Cerebellar cortex (tissue), 1 donor: ENCODE measurements around the gene TMEM141.
"Not testable (repeated sequence)": the region's sequence is repeated elsewhere in the genome, so short reads cannot be mapped to it uniquely, and the experiment has no call there.

ENCODE experiments used
- DNase-seq: peaks from one replicate; pipeline ENCODE4 v3.0.0-alpha.2; 2015; ENCODE audit warnings: low spot score

The TMEM141 gene

GRCh38 chr9:136794281-136794999 is 3.3 kb downstream of the TMEM141 start:
- DNase-seq, result no peak

GRCh38 chr9:136795000-136795348 is 3.8 kb downstream of the TMEM141 start:
- no peak for DNase-seq

- DNase-seq, result no peak
Measured at GRCh38 chr9:136796238-136796774, 5.2 kb downstream of the TMEM141 start, which contains the start of gene CCDC183. CCDC183 (plus strand) TSS chr9:136796338; CDS start chr9:136796398, 60 bp downstream.

- DNase-seq, result not testable (repeated sequence)
Measured at GRCh38 chr9:136796775-136797347, 5.7 kb downstream of the TMEM141 start.

- DNase-seq, result no peak
Measured at GRCh38 chr9:136798708-136799078, 7.5 kb downstream of the TMEM141 start.

- no peak for DNase-seq
Measured at GRCh38 chr9:136799079-136799853, 8.1 kb downstream of the TMEM141 start.

- DNase-seq, result peak; percentile 84
Measured at GRCh38 chr9:136799854-136800657, 8.9 kb downstream of the TMEM141 start.

GRCh38 chr9:136802321-136802720 is 11.2 kb downstream of the TMEM141 start:
- no peak for DNase-seq

GRCh38 chr9:136803009-136803550 is 11.9 kb downstream of the TMEM141 start:
- DNase-seq, result not testable (repeated sequence)

GRCh38 chr9:136803551-136804508 is 12.7 kb downstream of the TMEM141 start:
- peak; percentile 61 for DNase-seq

- no peak for DNase-seq
Measured at GRCh38 chr9:136804509-136805206, 13.5 kb downstream of the TMEM141 start.

- DNase-seq, result no peak
Measured at GRCh38 chr9:136805207-136805740, 14.1 kb downstream of the TMEM141 start.

- DNase-seq, result no peak
Measured at GRCh38 chr9:136806067-136806466, 14.9 kb downstream of the TMEM141 start.

- no peak for DNase-seq
Measured at GRCh38 chr9:136806631-136807201, 15.6 kb downstream of the TMEM141 start.

- DNase-seq, result peak; percentile 54
Measured at GRCh38 chr9:136807281-136808074, 16.3 kb downstream of the TMEM141 start, which contains the start of gene RABL6. RABL6 (plus strand) TSS chr9:136807948; CDS start chr9:136808197, 249 bp downstream.

GRCh38 chr9:136808075-136808805 is 17.1 kb downstream of the TMEM141 start:
- no peak for DNase-seq

GRCh38 chr9:136808806-136809158 is 17.6 kb downstream of the TMEM141 start:
- no peak for DNase-seq
